ENCODE data around the gene OR4A16.

OR4A16 gene, protein sequence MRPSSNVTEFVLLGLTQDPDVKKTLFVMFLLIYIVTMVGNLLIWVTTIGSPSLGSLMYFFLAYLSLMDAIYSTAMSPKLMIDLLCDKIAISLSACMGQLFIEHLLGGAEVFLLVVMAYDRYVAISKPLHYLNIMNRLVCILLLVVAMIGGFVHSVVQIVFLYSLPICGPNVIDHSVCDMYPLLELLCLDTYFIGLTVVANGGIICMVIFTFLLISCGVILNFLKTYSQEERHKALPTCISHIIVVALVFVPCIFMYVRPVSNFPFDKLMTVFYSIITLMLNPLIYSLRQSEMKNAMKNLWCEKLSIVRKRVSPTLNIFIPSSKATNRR

DNA sequence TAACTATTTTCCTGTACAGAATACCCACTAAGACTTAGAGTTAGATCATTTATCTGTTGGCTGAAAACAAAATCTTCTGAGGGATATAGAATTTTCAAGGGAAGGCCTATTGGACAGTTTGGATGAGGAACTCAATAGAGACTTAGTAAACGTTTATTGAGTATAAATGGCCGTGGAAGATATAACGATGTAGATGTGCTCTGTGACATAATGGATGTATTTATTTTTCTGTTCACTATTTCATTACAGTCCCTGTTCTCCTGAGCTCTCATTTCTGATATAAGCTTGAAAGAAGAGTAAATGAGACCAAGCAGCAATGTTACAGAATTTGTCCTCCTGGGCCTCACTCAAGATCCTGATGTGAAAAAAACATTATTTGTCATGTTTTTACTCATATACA lies at the start of gene OR4A16:
Gene OR4A16, plus strand, starts transcription at position 301 of the 400 bp plus-strand sequence. Its CDS starts 0 bp downstream, at position 301.
- DNase-seq (ENCODE audit: low read depth in 2 of 2): no peak

DNA sequence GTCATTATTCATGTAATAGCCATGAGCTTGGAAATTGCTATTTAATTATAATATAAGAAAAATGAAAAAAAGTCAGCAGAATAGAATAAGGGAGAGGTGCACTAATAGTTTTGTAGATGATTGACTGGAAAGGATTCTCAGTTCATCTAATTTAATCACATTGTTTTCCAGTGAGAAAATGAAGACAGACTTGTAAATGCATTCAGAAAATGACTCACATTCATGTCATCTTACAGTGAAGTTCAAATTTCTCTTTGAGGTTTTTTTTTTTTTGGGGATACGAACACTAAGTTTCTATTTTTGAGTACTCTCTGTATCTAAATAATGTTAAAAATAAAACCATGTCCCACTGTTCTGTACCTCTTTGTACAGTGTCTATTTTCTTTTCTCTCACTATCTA lies 18.5 kb upstream of the OR4A16 start:
- no peak for DNase-seq (ENCODE audit: low read depth in 2 of 2)

DNA sequence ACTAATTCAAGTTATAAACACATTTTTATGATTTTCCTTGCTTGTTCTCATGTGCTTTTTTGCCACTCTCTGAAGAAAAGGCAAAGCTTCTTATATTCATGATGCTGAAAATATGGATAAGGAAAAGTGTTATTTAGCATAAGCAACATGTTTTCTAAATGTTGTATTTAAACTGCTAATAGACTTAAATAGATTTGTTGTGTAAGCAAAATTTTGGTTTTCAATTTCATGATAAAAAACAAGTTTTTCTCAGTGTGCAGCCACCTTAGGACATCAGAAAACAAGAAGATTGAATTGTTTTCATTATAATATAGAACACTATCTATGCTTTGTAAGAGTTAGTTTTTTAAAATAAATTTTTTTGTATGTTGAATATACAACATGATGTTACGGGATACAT lies 2.3 kb downstream of the OR4A16 start:
- no peak for DNase-seq (ENCODE audit: low read depth in 2 of 2)

DNA sequence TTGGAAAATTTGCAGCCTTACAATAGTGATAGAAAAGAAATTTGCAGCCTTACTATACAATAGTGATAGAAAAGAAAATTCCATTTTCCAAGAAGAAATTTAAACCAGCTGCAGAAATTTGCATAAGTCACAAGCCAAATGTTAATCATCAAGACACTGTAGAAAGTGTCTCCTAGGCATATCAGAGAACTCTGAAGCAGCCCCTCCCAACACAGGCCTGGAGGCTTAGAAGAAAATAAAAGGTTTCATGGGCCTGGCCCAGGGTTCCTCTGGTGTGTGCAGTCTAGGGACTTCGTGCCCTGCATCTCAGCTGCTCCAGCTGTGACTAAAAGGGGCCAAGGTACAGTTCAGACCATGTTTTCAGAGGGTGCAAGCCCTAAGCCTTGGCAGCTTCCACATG lies 6.0 kb downstream of the OR4A16 start:
- DNase-seq (ENCODE audit: low read depth in 2 of 2): no peak

DNA sequence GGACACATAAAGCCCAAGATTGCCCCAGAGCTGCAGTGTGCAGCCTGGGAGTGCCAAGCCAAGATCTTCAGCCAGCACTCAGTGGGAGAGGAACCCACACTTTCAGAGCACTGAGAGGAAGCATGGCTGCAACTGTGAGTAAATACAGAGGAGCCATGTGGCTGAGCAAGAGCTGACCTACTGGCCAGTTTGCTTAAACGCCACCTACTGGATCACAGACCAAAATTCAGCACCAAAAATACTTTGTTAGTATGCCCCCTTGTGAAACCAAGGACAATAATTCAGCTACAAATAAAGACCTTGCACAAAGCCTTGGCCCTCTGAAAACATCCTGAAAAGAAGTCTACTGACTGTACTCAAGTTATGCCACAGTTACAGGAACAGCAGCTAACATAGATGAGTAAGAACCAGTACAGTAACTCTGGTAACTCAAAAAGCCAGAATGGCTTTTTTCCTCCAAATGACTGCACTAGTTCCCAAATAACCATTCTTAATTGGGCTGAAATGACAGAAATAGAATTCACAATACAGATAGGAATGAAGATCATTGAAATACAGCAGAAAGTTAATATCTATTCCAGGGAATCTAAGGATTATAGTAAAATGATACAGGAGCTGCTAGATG lies 14.7 kb downstream of the OR4A16 start:
- no peak for DNase-seq (ENCODE audit: low read depth in 2 of 2)

DNA sequence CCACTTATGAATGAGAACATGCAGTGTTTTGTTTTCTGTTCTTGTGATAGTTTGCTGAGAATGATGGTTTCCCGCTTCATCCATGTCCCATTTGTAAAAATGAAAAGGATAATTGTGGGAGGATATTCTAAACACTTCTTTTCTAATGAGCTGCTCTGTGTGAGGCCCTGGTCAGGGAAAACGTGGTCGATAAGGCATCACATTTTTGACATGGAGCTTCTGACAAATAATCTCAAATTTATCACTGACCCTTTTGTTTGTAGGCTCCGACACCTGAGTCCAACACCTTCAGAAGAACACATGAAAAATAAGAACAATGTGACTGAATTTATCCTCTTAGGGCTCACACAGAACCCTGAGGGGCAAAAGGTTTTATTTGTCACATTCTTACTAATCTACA lies 24.7 kb downstream of the OR4A16 start, which contains the start of gene OR4A15:
Gene OR4A15, plus strand, starts transcription at position 301 of the 400 bp plus-strand sequence. Its CDS starts 0 bp downstream, at position 301.
- DNase-seq (ENCODE audit: low read depth in 2 of 2): no peak
